Panc1 (cell line): ENCODE measurements around the gene C15orf40.

ENCODE experiments used
- POLR2AphosphoS5 ChIP-seq: IDR thresholded peaks from 2 replicates; pipeline ENCODE4 v1.6.1; 2012; ENCODE audit warnings: mild to moderate bottlenecking, low read depth, low read length, moderate library complexity
- REST ChIP-seq, 2 experiments: IDR thresholded peaks; 2 replicates each; pipeline ENCODE4 v1.6.1; 2011 to 2012; ENCODE audit warnings: low read depth in 2 of 2, control low read depth in 1 of 2, low read length in 1 of 2, mild to moderate bottlenecking in 1 of 2, moderate library complexity in 1 of 2; ENCODE audit not compliant: insufficient read depth in 1 of 2
- TF ChIP-seq, protein P1 (sequence below): fragments of 450-650 bp; IDR thresholded peaks from 2 replicates; pipeline ENCODE4 v1.5.1; 2017; ENCODE audit warnings: mild to moderate bottlenecking

DNA sequence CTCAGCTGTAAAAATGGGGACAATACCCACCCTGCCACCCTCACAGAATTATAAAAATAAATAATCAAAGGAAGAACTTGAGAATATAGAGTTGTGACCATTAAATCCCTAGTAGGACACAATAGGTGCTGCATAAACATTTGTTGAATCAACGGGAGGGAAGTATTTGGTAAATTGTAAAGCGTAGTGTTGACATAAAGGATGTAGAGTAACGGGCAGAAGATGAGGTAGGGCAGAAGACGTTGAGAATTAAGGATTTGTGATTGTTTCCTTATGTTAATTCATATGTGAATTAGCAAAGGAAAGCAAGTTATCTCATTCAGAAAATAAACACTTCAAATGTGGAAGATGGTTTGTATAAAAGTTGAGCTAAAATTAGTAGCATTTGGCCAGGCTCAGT, 18.3 kb downstream of the C15orf40 start:
- TF ChIP-seq POLR2AphosphoS5 (no peak), REST (IDR thresholded peaks at IDR 0.05; ENCODE audit: insufficient read depth in 1 of 2, low read depth in 2 of 2, low read length in 1 of 2) (no peak)
- TF ChIP-seq, protein P1, sequence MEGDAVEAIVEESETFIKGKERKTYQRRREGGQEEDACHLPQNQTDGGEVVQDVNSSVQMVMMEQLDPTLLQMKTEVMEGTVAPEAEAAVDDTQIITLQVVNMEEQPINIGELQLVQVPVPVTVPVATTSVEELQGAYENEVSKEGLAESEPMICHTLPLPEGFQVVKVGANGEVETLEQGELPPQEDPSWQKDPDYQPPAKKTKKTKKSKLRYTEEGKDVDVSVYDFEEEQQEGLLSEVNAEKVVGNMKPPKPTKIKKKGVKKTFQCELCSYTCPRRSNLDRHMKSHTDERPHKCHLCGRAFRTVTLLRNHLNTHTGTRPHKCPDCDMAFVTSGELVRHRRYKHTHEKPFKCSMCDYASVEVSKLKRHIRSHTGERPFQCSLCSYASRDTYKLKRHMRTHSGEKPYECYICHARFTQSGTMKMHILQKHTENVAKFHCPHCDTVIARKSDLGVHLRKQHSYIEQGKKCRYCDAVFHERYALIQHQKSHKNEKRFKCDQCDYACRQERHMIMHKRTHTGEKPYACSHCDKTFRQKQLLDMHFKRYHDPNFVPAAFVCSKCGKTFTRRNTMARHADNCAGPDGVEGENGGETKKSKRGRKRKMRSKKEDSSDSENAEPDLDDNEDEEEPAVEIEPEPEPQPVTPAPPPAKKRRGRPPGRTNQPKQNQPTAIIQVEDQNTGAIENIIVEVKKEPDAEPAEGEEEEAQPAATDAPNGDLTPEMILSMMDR, result no peak
